Keratinocyte (primary cell): Measurements from ENCODE around the gene KPNA3.

Experiments used
- CTCF ChIP-seq, 3 experiments: IDR thresholded peaks in 1 of 3; conservative IDR thresholded peaks in 1 of 3; optimal IDR thresholded peaks in 1 of 3; 2 replicates in 2 of 3; 3 replicates in 1 of 3; pipeline versions ENCODE3 to v1.5.1; 2011; ENCODE audit warnings: low read length in 3 of 3, mild to moderate bottlenecking in 3 of 3, moderate library complexity in 2 of 3, control low read depth in 1 of 3, inconsistent platforms in 1 of 3; ENCODE audit not compliant: insufficient read depth in 2 of 3; ENCODE audit errors: extremely low read depth in 1 of 3
- EZH2 ChIP-seq: IDR thresholded peaks from one replicate; pipeline ENCODE4 v1.6.1; 2012; ENCODE audit warnings: inconsistent platforms, mild to moderate bottlenecking, low read length, moderate library complexity

- no peak for TF ChIP-seq CTCF (optimal IDR thresholded peaks at IDR 0.05 in 1 of 3, IDR thresholded peaks at IDR 0.05 in 1 of 3, conservative IDR thresholded peaks at IDR 0.05 in 1 of 3; ENCODE audit: extremely low read depth in 1 of 3, insufficient read depth in 2 of 3, low read length in 3 of 3)
- TF ChIP-seq EZH2: no peak
Measured at GRCh38 chr13:49786401-49787008, 6.0 kb downstream of the KPNA3 start.
